Prostate gland (tissue), 2 donors: ENCODE data around the gene MUC5AC.

ENCODE experiments used
- CTCF ChIP-seq, 4 experiments: fragments of 200-600 bp in 2 of 4; fragments of 450-650 bp in 2 of 4; sonication (generic) in 2 of 4; IDR thresholded peaks; 1 replicate in 3 of 4; 2 replicates in 1 of 4; pipeline ENCODE4 v1.5.1; 2016 to 2019; ENCODE audit warnings: antibody characterized with exemption in 4 of 4, mild to moderate bottlenecking in 2 of 4, moderate library complexity in 2 of 4
- POLR2A ChIP-seq: fragments of 450-650 bp; IDR thresholded peaks from one replicate; pipeline ENCODE4 v1.6.1; 2016; ENCODE audit warnings: antibody characterized with exemption, mild to moderate bottlenecking
- POLR2AphosphoS5 ChIP-seq: sonication (generic); formaldehyde crosslinking; IDR thresholded peaks from one replicate; pipeline ENCODE4 v1.6.1; 2017; ENCODE audit warnings: antibody characterized with exemption

DNA sequence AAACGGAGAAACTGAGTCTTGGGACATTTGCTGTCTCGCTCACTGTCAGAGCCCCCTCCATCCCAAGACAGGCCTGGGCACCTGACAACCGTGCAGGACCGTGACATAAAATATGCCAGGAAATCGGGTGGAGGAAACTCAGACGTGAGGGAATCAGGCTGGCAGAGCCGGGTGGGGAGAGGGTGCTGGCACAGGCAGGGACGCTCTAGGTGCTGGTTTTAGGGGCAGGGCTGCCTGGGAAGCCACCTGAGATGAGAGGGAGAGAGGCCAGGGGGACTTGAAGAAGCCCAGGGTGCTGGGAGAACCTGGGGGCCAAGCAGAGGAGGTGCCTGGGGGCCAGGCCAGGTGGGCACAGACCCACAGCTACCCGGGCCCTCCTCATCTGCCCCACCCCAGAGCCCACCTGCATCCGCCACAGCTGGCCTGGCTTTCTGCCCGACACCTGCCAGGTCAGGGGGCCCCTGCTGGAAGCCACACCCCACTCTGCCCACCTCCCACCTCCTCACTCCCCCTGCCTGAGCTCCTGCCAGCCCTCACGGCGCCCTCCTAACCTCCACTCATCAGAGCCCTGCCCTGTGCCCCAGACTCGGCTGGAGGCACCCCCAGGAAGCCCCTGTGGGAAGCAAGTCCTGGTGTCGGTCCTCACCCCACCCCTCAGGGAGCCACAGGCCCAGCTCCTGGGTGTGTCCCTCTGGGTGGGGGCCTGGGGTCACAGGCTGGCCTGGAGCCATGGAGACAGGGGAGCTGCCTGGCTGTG is 27.3 kb upstream of the MUC5AC start:
- no peak for TF ChIP-seq CTCF (IDR thresholded peaks at IDR 0.05)
- TF ChIP-seq POLR2A, result no peak
- TF ChIP-seq POLR2AphosphoS5, result no peak
